ENCODE results near the gene DYNLRB1.
"Not testable (repeated sequence)": the region's sequence is repeated elsewhere in the genome, so short reads cannot be mapped to it uniquely, and the experiment has no call there.

Gene DYNLRB1

GRCh38 chr20:34512266-34512954 lies 3.8 kb upstream of the DYNLRB1 start:
- no peak for FAIRE-seq

GRCh38 chr20:34512955-34513419 lies 3.2 kb upstream of the DYNLRB1 start:
- no peak for FAIRE-seq

- not testable (repeated sequence) for FAIRE-seq
These were observed 2.2 kb upstream of the DYNLRB1 start for GRCh38 chr20:34514034-34514433.

- no peak for FAIRE-seq
These were observed 1.2 kb upstream of the DYNLRB1 start for GRCh38 chr20:34514897-34515483.

- FAIRE-seq = no peak
These were observed 557 bp upstream of the DYNLRB1 start for GRCh38 chr20:34515484-34516246.

GRCh38 chr20:34517114-34517505 lies 888 bp downstream of the DYNLRB1 start:
- FAIRE-seq = no peak

GRCh38 chr20:34518863-34519262 lies 2.6 kb downstream of the DYNLRB1 start:
- FAIRE-seq = not testable (repeated sequence)

- not testable (repeated sequence) for FAIRE-seq
These were observed 3.6 kb downstream of the DYNLRB1 start for GRCh38 chr20:34519841-34520240.

- FAIRE-seq = no peak
These were observed 7.0 kb downstream of the DYNLRB1 start for GRCh38 chr20:34522969-34523871.

- FAIRE-seq = no peak
These were observed 8.2 kb downstream of the DYNLRB1 start for GRCh38 chr20:34524426-34524825.

GRCh38 chr20:34525342-34525708 lies 9.1 kb downstream of the DYNLRB1 start:
- no peak for FAIRE-seq

GRCh38 chr20:34525709-34526416 lies 9.6 kb downstream of the DYNLRB1 start:
- FAIRE-seq = no peak

- no peak for FAIRE-seq
These were observed 10.2 kb downstream of the DYNLRB1 start for GRCh38 chr20:34526466-34526865.

GRCh38 chr20:34527016-34527415 lies 10.8 kb downstream of the DYNLRB1 start:
- no peak for FAIRE-seq

GRCh38 chr20:34528921-34529297 lies 12.7 kb downstream of the DYNLRB1 start:
- FAIRE-seq = no peak

GRCh38 chr20:34529742-34530141 lies 13.5 kb downstream of the DYNLRB1 start:
- no peak for FAIRE-seq

GRCh38 chr20:34530342-34530741 lies 14.1 kb downstream of the DYNLRB1 start:
- FAIRE-seq = no peak

GRCh38 chr20:34531608-34532265 lies 15.5 kb downstream of the DYNLRB1 start:
- FAIRE-seq = no peak

- FAIRE-seq = no peak
These were observed 16.1 kb downstream of the DYNLRB1 start for GRCh38 chr20:34532320-34532719.

- FAIRE-seq = no peak
These were observed 16.5 kb downstream of the DYNLRB1 start for GRCh38 chr20:34532756-34533155.

GRCh38 chr20:34534391-34535165 lies 18.4 kb downstream of the DYNLRB1 start:
- FAIRE-seq = no peak

Data from colon (tissue), 2 donors.